NCI-H69 (cell line): ENCODE results near the gene BAZ2A.
A peak's percentile ranks its signal among the peaks of the same experiment; 100 is the strongest.
"Not testable (repeated sequence)": the region's sequence is repeated elsewhere in the genome, so short reads cannot be mapped to it uniquely, and the experiment has no call there.

Source experiments
- DNase-seq: peaks from one replicate; lab custom pipeline; 2025; lab: John Stamatoyannopoulos, UW

Gene BAZ2A

GRCh38 chr12:56596815-56597214, 33.3 kb downstream of the BAZ2A start:
- no peak for DNase-seq

GRCh38 chr12:56593909-56594621, 36.1 kb downstream of the BAZ2A start:
- peak; percentile 73 for DNase-seq

- DNase-seq = no peak
These were observed 38.2 kb downstream of the BAZ2A start for GRCh38 chr12:56591961-56592360.

GRCh38 chr12:56591126-56591525, 39.0 kb downstream of the BAZ2A start:
- DNase-seq = peak; percentile 82

- peak; percentile 62 for DNase-seq
These were observed 39.8 kb downstream of the BAZ2A start for GRCh38 chr12:56590237-56590830.

GRCh38 chr12:56589783-56590182, 40.3 kb downstream of the BAZ2A start:
- DNase-seq = no peak

GRCh38 chr12:56585098-56585497, 45.0 kb downstream of the BAZ2A start:
- no peak for DNase-seq

GRCh38 chr12:56581418-56582145, 48.5 kb downstream of the BAZ2A start:
- no peak for DNase-seq

GRCh38 chr12:56578983-56579546, 51.1 kb downstream of the BAZ2A start:
- DNase-seq = no peak

- not testable (repeated sequence) for DNase-seq
These were observed 52.9 kb downstream of the BAZ2A start for GRCh38 chr12:56577248-56577647.

GRCh38 chr12:56574210-56574609, 55.9 kb downstream of the BAZ2A start:
- DNase-seq = no peak

- no peak for DNase-seq
These were observed 57.8 kb downstream of the BAZ2A start for GRCh38 chr12:56572288-56572687.

- DNase-seq = peak; percentile 25
These were observed 59.0 kb downstream of the BAZ2A start for GRCh38 chr12:56571121-56571520.

GRCh38 chr12:56568146-56568545, 62.0 kb downstream of the BAZ2A start:
- DNase-seq = no peak

GRCh38 chr12:56565510-56566101, 64.5 kb downstream of the BAZ2A start:
- peak; percentile 75 for DNase-seq

- no peak for DNase-seq
These were observed 79.1 kb downstream of the BAZ2A start for GRCh38 chr12:56551070-56551469.

- no peak for DNase-seq
These were observed 83.4 kb downstream of the BAZ2A start for GRCh38 chr12:56546680-56547079.
